Keratinocyte (primary cell): ENCODE data around the gene TJP2. TPM values are rescaled to one million over a fixed set of nuclear protein-coding genes. Genes with fewer than 3 reads are reported as not detected.

ENCODE experiments used
- DNase-seq: peaks from one replicate; pipeline ENCODE4 v3.0.0-alpha.2; 2011; ENCODE audit warnings: low read depth, missing footprints, low spot score
- FAIRE-seq: peaks from 2 replicates; lab custom pipeline; 2011; peaks lifted over from hg19 to GRCh38; lab: Jason Lieb, UNC
- H2AFZ ChIP-seq: 2 replicates; pipeline ENCODE4 v1.6.0; 2012; ENCODE audit warnings: low read length, control low read depth, inconsistent platforms; ENCODE audit not compliant: control insufficient read depth
- H3K27ac ChIP-seq: 2 replicates; pipeline ENCODE4 v1.5.1; 2011; ENCODE audit warnings: low read length; ENCODE audit not compliant: control insufficient read depth, insufficient read depth
- H3K27me3 ChIP-seq: 3 replicates; pipeline ENCODE4 v1.6.0; 2011; ENCODE audit warnings: low read length; ENCODE audit not compliant: control insufficient read depth, insufficient read depth; ENCODE audit errors: extremely low read depth
- H3K36me3 ChIP-seq, 2 experiments: 2 replicates in 1 of 2; 3 replicates in 1 of 2; pipeline ENCODE4 v1.5.1; 2011; ENCODE audit warnings: low read length in 2 of 2, mild to moderate bottlenecking in 1 of 2; ENCODE audit not compliant: control insufficient read depth in 2 of 2, insufficient read depth in 2 of 2; ENCODE audit errors: extremely low read depth in 1 of 2
- H3K4me1 ChIP-seq: 3 replicates; pipeline ENCODE4 v1.5.1; 2011; ENCODE audit warnings: low read length; ENCODE audit not compliant: control insufficient read depth, insufficient read depth; ENCODE audit errors: extremely low read depth
- H3K4me2 ChIP-seq: 3 replicates; pipeline ENCODE4 v1.6.0; 2011; ENCODE audit warnings: low read depth, low read length; ENCODE audit not compliant: control insufficient read depth, insufficient read depth; ENCODE audit errors: extremely low read depth
- H3K4me3 ChIP-seq, 3 experiments: fragments of 200-600 bp in 1 of 3; sonication (generic) in 1 of 3; 2 replicates in 2 of 3; 3 replicates in 1 of 3; pipeline ENCODE4 v1.5.1; 2011 to 2016; ENCODE audit warnings: low read length in 3 of 3, mild to moderate bottlenecking in 3 of 3, control low read depth in 2 of 3, inconsistent platforms in 1 of 3, low read depth in 1 of 3, mixed read lengths in 1 of 3, mixed run types in 1 of 3, moderate library complexity in 1 of 3; ENCODE audit not compliant: control insufficient read depth in 2 of 3, insufficient read depth in 2 of 3; ENCODE audit errors: extremely low read depth in 1 of 3
- H3K79me2 ChIP-seq: 2 replicates; pipeline ENCODE4 v1.6.0; 2012; ENCODE audit warnings: low read length; ENCODE audit not compliant: control insufficient read depth, insufficient read depth
- H3K9ac ChIP-seq: 3 replicates; pipeline ENCODE4 v1.6.0; 2011; ENCODE audit warnings: low read length; ENCODE audit not compliant: control insufficient read depth, insufficient read depth; ENCODE audit errors: extremely low read depth
- H3K9me1 ChIP-seq: 3 replicates; pipeline ENCODE4 v1.6.0; 2011; ENCODE audit warnings: low read length; ENCODE audit not compliant: control insufficient read depth, insufficient read depth; ENCODE audit errors: extremely low read depth
- H3K9me3 ChIP-seq: 2 replicates; pipeline ENCODE4 v1.5.1; 2012; ENCODE audit warnings: low read depth, low read length; ENCODE audit not compliant: control insufficient read depth
- H4K20me1 ChIP-seq: 3 replicates; pipeline ENCODE4 v1.6.0; 2011; ENCODE audit warnings: low read length; ENCODE audit not compliant: control insufficient read depth, insufficient read depth; ENCODE audit errors: extremely low read depth
- CTCF ChIP-seq, 3 experiments: IDR thresholded peaks in 1 of 3; conservative IDR thresholded peaks in 1 of 3; optimal IDR thresholded peaks in 1 of 3; 2 replicates in 2 of 3; 3 replicates in 1 of 3; pipeline versions ENCODE3 to v1.5.1; 2011; ENCODE audit warnings: low read length in 3 of 3, mild to moderate bottlenecking in 3 of 3, moderate library complexity in 2 of 3, control low read depth in 1 of 3, inconsistent platforms in 1 of 3; ENCODE audit not compliant: insufficient read depth in 2 of 3; ENCODE audit errors: extremely low read depth in 1 of 3
- EZH2 ChIP-seq: IDR thresholded peaks from one replicate; pipeline ENCODE4 v1.6.1; 2012; ENCODE audit warnings: inconsistent platforms, mild to moderate bottlenecking, low read length, moderate library complexity
- dilution Hi-C: fragments of 300-500 bp; cut with MboI; formaldehyde crosslinking; loops from one replicate; pipeline ENCODE4 v1.7.0; 2020; ENCODE audit warnings: low sequenced_read_pairs; ENCODE audit not compliant: extremely low pct_ligation_motif_present
- polyA plus RNA-seq, 5 experiments: library from polyadenylated mRNA; depleted of rRNA in 3 of 5; stranded (reverse) in 3 of 5; stranded (forward) in 1 of 5; unstranded in 1 of 5; fragments of >200 nt; gene quantifications; 1 replicate in 1 of 5; 2 replicates in 3 of 5; 3 replicates in 1 of 5; pipeline versions ENCODE4 v1.2.1 to v1.2.3, GENCODE V29; 2011 to 2012; ENCODE audit warnings: missing spikeins in 2 of 5, low read depth in 1 of 5, low replicate concordance in 1 of 5

TJP2 gene
- polyA plus RNA-seq, 1 donor (not counting 4 experiments of a cell fraction or from before 2014, with no cell fraction given): 74.8 TPM

GRCh38 chr9:69139596-69139995, 34.5 kb upstream of the TJP2 start:
- DNase-seq (no peak), FAIRE-seq (no peak)
- Histone ChIP-seq H3K9me1 (no peaks in the 10 kb centered on the region), H2AFZ (no peak overlapping the region), H3K4me1 (peaks cover 17% of the 10 kb centered on the region), H3K79me2 (peaks cover 2% of the 10 kb centered on the region), H3K27ac (no peak overlapping the region), H3K27me3 (no peaks in the 10 kb centered on the region), H3K4me3 (no peak overlapping the region), H3K36me3 (peaks cover 0 to 3% of the 10 kb centered on the region in 2 experiments), H3K4me2 (no peak overlapping the region), H4K20me1 (no peaks in the 10 kb centered on the region), H3K9ac (no peak overlapping the region), H3K9me3 (no peaks in the 10 kb centered on the region)
- dilution Hi-C loops: no loop called here
- no peak for TF ChIP-seq EZH2
- no peak for TF ChIP-seq CTCF (optimal IDR thresholded peaks at IDR 0.05 in 1 of 3, IDR thresholded peaks at IDR 0.05 in 1 of 3, conservative IDR thresholded peaks at IDR 0.05 in 1 of 3; ENCODE audit: extremely low read depth in 1 of 3, insufficient read depth in 2 of 3, low read length in 3 of 3)

GRCh38 chr9:69140123-69140735, 33.8 kb upstream of the TJP2 start:
- TF ChIP-seq CTCF (optimal IDR thresholded peaks at IDR 0.05 in 1 of 3, IDR thresholded peaks at IDR 0.05 in 1 of 3, conservative IDR thresholded peaks at IDR 0.05 in 1 of 3; ENCODE audit: extremely low read depth in 1 of 3, insufficient read depth in 2 of 3, low read length in 3 of 3) (no peak), EZH2 (no peak)
- Histone ChIP-seq H3K9ac (no peak overlapping the region), H3K4me1 (peaks cover 17% of the 10 kb centered on the region), H3K79me2 (peaks cover 2% of the 10 kb centered on the region), H3K4me3 (no peak overlapping the region), H3K27me3 (no peaks in the 10 kb centered on the region), H3K36me3 (peaks cover 0 to 3% of the 10 kb centered on the region in 2 experiments), H2AFZ (no peak overlapping the region), H3K4me2 (no peak overlapping the region), H3K9me1 (no peaks in the 10 kb centered on the region), H3K9me3 (no peaks in the 10 kb centered on the region), H3K27ac (no peak overlapping the region), H4K20me1 (no peaks in the 10 kb centered on the region)
- DNase-seq (no peak), FAIRE-seq (no peak)
- dilution Hi-C loops: no loop called here
